ENCODE measurements around the gene FAM200C.

GRCh38 chr5:160445751-160446150, 45.9 kb upstream of the FAM200C start:
- no peak for TF ChIP-seq CTCF (optimal IDR thresholded peaks at IDR 0.05 in 1 of 3, IDR thresholded peaks at IDR 0.05 in 1 of 3, conservative IDR thresholded peaks at IDR 0.05 in 1 of 3; ENCODE audit: extremely low read depth in 1 of 3, insufficient read depth in 2 of 3, low read length in 3 of 3)
- no peak for TF ChIP-seq EZH2 (IDR thresholded peaks at IDR 0.05; ENCODE audit: low read length)

Data from keratinocyte (primary cell).